Esophagus (tissue), 2 donors: Measurements from ENCODE around the gene KDM2A. TPM values are rescaled to one million over a fixed set of nuclear protein-coding genes. Genes with fewer than 3 reads are reported as not detected.

Experiments used
- H3K27ac ChIP-seq, 2 donors: one replicate each; pipeline ENCODE4 v1.5.1; 2013; ENCODE audit warnings: low read depth in 2 of 2, mild to moderate bottlenecking in 2 of 2, inconsistent platforms in 1 of 2, low read length in 1 of 2, moderate library complexity in 1 of 2
- H3K27me3 ChIP-seq, 2 donors: one replicate each; pipeline ENCODE4 v1.6.1; 2013; ENCODE audit warnings: low read length in 2 of 2, control low read depth in 1 of 2, mild to moderate bottlenecking in 1 of 2; ENCODE audit not compliant: insufficient read depth in 2 of 2, control insufficient read depth in 1 of 2
- H3K36me3 ChIP-seq, 2 donors: one replicate each; pipeline ENCODE4 v1.6.1; 2013; ENCODE audit warnings: low read length in 1 of 2; ENCODE audit not compliant: control insufficient read depth in 2 of 2, insufficient read depth in 2 of 2
- H3K4me1 ChIP-seq, 2 donors: one replicate each; pipeline ENCODE4 v1.6.1; 2013; ENCODE audit warnings: low read length in 1 of 2; ENCODE audit not compliant: control insufficient read depth in 2 of 2, insufficient read depth in 2 of 2
- H3K4me3 ChIP-seq, 2 donors: one replicate each; pipeline ENCODE4 v1.5.1; 2013; ENCODE audit warnings: low read length in 2 of 2, mild to moderate bottlenecking in 2 of 2, low read depth in 1 of 2, moderate library complexity in 1 of 2
- H3K9me3 ChIP-seq, 2 donors: one replicate each; pipeline ENCODE4 v1.6.1; 2013; ENCODE audit warnings: mild to moderate bottlenecking in 2 of 2, low read depth in 1 of 2, low read length in 1 of 2, moderate library complexity in 1 of 2; ENCODE audit not compliant: control insufficient read depth in 2 of 2, insufficient read depth in 1 of 2
- WGBS, 2 donors: extraction: QIAGEN DNeasy Blood & Tissue Kit; methylation state at CpG; one replicate each; pipeline ENCODE4 v1.1.7; 2013; 5-methylcytosine and 5-hydroxymethylcytosine counted together
- polyA plus RNA-seq, 2 donors: library from polyadenylated mRNA; stranded (reverse); fragments of 200-250 nt; gene quantifications; one replicate each; pipeline ENCODE4 v1.2.3, GENCODE V29; 2013
- donor health status: healthy with polysubstance abuse.
- donor health status: Bipolar disorder and iron deficiency.

KDM2A gene
- polyA plus RNA-seq, 2 donors = 36.8 to 54.9 TPM

DNA sequence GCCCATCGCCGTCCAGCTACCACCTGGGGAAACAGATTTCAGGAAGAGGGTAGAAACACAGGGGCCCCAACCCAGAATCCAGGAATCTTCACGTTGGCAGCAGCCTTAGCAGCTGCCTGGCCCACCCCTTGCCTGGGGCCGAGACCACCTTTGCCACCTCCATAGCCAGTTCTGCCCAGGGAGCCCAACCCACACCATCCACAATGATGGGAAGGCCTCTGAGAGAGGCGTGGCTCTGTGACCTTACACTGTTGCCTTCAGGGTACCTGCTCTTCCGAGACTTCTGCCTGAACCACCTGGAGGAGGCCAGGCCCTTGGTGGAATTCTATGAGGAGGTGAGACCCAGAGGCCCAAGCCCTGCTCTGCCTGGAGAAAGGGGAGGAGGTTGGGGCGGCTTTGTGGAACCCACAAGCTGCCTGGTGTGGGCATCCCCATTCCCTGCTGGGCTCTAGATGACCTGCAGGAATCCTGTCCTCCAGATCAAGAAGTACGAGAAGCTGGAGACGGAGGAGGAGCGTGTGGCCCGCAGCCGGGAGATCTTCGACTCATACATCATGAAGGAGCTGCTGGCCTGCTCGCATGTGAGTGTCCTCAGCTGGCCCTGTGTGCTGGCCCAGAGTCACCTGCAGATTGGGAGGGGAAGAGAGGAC lies 160.0 kb downstream of the KDM2A start:
- no peaks in the 10 kb centered on the region for H3K9me3 ChIP-seq
- WGBS, 2 donors = 83 to 89% methylated on average over 14 of the region's 14 CpGs
- H3K36me3 ChIP-seq = peaks cover 20 to 69% of the 10 kb centered on the region in 2 donors
- no peak overlapping the region for H3K4me3 ChIP-seq
- peaks cover 12 to 35% of the 10 kb centered on the region in 2 donors for H3K4me1 ChIP-seq
- H3K27me3 ChIP-seq = no peaks in the 10 kb centered on the region
- H3K27ac ChIP-seq = peak overlapping the region in 1 of 2 donors; percentile 96

DNA sequence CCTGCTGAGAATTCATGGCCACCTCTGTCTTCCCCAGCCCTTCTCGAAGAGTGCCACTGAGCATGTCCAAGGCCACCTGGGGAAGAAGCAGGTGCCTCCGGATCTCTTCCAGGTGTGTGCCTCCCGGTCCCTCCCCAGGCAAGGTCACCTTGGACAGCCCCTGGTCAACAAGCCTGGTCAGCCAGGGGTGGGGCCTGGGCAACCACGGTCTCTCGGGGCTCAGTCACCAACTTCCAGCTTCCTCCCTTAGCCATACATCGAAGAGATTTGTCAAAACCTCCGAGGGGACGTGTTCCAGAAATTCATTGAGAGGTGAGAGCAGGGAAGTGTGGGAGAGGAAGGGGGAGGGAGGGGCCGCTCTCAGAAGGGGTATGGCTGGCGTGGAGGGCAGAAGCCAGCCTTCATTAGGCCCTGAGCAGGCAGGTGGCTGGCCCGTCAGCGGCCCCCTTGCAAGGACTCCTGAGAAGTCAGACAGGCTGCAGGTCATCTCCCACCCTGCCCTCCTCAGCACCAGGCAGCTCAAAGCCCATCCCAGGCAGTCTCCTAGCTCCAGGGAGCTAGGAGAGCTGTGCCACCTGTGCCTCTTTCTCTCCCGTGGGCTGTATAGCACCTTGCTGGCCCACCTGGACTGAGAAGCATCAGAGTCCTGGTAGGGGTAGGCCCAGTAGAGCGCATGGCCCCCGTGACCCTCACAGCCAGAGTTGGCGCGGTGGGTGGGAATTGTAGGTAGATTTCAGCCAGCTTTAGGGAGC lies 160.7 kb downstream of the KDM2A start:
- 82 to 87% methylated on average over 16 to 17 of the region's 17 CpGs for WGBS, 2 donors
- Histone ChIP-seq H3K4me3 (no peak overlapping the region), H3K9me3 (no peaks in the 10 kb centered on the region), H3K27ac (peak overlapping the region in 1 of 2 donors; percentile 14), H3K27me3 (no peaks in the 10 kb centered on the region), H3K36me3 (peaks cover 22 to 74% of the 10 kb centered on the region in 2 donors), H3K4me1 (peaks cover 12 to 32% of the 10 kb centered on the region in 2 donors)

DNA sequence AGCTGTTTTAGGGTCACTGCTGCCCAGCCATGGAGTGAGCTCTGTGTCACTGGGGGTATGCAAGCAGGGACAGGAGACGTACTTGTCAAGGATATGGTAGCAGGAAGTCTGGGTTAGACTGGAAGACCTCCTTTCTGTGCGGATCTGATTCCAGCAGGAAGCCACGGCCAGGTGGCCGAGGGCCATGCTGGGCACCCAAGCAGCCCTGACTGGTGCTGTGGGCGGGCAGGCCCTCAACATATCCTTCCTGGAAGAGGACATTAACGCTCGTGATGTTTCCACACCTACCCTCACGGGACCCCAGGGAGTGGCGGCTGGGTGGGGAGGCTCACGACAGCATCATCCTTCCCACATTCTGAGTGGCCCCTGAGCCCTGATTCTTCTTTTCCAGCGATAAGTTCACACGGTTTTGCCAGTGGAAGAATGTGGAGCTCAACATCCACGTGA lies 161.3 kb downstream of the KDM2A start:
- Histone ChIP-seq H3K4me3 (no peak overlapping the region), H3K27ac (no peak overlapping the region), H3K9me3 (no peaks in the 10 kb centered on the region), H3K27me3 (no peaks in the 10 kb centered on the region), H3K4me1 (peaks cover 12 to 28% of the 10 kb centered on the region in 2 donors), H3K36me3 (peaks cover 28 to 76% of the 10 kb centered on the region in 2 donors)
- WGBS, 2 donors = 75 to 83% methylated on average over 13 of the region's 13 CpGs

DNA sequence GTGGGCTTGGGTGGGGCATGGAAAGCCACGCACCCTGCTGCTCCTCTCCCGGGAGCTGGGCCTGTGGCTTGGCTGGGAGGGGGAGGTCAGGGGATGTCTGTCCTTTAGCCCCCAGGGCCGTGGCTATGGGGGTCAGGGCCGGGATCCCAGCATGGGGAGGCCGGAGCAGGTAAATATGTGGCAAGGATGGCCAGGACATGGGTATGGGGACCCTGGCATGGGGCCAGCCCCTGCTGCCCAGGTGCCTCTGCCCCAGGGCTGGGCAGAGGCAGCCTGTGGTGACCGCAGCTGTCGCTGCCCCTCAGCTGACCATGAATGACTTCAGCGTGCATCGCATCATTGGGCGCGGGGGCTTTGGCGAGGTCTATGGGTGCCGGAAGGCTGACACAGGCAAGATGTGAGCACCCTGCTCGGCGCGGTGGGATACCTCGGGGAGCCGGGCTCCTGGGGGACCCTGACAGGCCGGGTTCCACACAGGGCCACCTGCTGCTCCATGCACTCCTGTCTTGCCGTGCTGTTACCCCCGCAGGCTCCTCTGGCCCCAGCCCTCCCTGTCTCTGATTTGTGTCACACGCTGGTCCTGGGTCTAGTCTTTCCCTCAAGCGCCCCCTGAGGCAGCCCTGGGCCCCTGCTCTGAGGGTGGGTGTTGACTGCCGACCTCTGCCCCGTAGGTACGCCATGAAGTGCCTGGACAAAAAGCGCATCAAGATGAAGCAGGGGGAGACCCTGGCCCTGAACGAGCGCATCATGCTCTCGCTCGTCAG lies 161.9 kb downstream of the KDM2A start:
- Histone ChIP-seq H3K4me3 (no peak overlapping the region), H3K9me3 (no peaks in the 10 kb centered on the region), H3K4me1 (peaks cover 7 to 22% of the 10 kb centered on the region in 2 donors), H3K27me3 (no peaks in the 10 kb centered on the region), H3K36me3 (peaks cover 28 to 77% of the 10 kb centered on the region in 2 donors), H3K27ac (no peak overlapping the region)
- 94% methylated on average over 31 of the region's 31 CpGs for WGBS, 2 donors

DNA sequence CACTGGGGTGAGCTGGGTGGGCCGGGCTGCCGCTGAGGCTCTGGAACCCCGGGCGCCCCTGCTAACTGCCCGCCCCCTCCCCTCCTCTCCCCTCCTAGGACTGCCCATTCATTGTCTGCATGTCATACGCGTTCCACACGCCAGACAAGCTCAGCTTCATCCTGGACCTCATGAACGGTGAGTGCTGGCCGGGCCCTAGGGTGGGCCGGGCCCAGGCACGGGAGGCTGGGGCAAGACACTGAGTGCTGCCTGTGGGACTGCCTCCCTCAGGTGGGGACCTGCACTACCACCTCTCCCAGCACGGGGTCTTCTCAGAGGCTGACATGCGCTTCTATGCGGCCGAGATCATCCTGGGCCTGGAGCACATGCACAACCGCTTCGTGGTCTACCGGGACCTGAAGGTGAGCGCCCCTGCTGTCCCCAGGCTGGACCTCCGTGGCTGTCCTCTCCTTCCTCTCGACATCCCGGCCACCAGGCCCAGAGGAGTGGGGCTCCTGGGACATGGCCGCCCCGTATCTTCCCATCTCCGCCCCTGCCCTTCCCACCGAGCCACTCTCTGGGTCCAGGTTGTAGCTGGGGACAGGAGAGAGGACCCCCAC lies 162.6 kb downstream of the KDM2A start:
- Histone ChIP-seq H3K9me3 (no peaks in the 10 kb centered on the region), H3K4me1 (peaks cover 6 to 19% of the 10 kb centered on the region in 2 donors), H3K27me3 (no peaks in the 10 kb centered on the region), H3K4me3 (no peak overlapping the region), H3K27ac (no peak overlapping the region), H3K36me3 (peaks cover 28 to 79% of the 10 kb centered on the region in 2 donors)
- 91 to 92% methylated on average over 27 of the region's 27 CpGs for WGBS, 2 donors

DNA sequence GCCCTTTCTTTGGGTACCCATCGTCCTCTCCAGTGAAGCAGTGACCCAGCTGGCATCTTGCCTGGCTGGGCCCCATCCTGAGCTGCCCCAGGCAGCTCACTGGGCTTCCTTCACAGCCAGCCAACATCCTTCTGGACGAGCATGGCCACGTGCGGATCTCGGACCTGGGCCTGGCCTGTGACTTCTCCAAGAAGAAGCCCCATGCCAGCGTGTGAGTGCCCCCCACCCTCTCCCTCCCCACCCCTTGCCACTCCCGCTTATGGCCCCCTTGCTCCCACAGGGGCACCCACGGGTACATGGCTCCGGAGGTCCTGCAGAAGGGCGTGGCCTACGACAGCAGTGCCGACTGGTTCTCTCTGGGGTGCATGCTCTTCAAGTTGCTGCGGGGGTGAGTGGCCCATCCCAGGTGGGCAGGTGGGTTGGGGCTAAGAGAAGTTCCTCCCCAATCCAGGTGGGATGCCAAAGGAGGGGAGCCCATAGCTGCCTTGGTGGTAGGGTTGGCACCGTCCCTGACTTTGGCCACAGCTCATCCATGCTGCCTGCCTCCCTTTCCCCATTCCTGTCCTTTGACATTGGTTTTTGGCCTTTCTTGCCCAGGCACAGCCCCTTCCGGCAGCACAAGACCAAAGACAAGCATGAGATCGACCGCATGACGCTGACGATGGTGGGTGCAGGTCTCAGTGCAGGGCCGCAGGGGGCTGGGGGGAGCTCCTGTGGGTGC lies 163.3 kb downstream of the KDM2A start:
- 85 to 88% methylated on average over 20 of the region's 20 CpGs for WGBS, 2 donors
- no peaks in the 10 kb centered on the region for H3K9me3 ChIP-seq
- peaks cover 28 to 82% of the 10 kb centered on the region in 2 donors for H3K36me3 ChIP-seq
- H3K27ac ChIP-seq = peak overlapping the region in 1 of 2 donors; percentile 18
- H3K4me3 ChIP-seq = no peak overlapping the region
- H3K4me1 ChIP-seq = peaks cover 4 to 16% of the 10 kb centered on the region in 2 donors
- H3K27me3 ChIP-seq = no peaks in the 10 kb centered on the region

DNA sequence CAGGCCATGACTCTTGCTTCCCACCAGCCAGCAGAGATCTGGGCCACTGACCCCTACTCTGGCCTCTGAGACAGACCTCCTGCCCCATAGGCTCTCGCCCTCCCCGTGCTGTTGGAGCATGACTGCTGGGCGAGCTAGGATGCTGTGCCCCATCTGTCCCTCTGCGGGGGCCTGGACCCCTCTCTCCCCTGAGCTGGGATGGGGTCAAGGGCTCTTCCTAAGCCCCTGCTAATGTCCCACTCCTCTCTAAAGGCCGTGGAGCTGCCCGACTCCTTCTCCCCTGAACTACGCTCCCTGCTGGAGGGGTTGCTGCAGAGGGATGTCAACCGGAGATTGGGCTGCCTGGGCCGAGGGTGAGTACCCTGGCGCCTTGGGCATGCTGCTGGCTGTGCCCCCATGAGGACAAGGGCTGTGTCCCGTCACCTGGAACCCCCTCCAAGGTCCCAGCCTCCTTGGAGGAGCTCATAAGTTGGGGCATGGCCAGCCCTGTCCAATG lies 163.9 kb downstream of the KDM2A start:
- Histone ChIP-seq H3K27ac (peak overlapping the region in 1 of 2 donors; percentile 63), H3K4me3 (no peak overlapping the region), H3K4me1 (peaks cover 5 to 18% of the 10 kb centered on the region in 2 donors), H3K27me3 (no peaks in the 10 kb centered on the region), H3K36me3 (peaks cover 28 to 80% of the 10 kb centered on the region in 2 donors), H3K9me3 (no peaks in the 10 kb centered on the region)
- 93 to 94% methylated on average over 11 of the region's 11 CpGs for WGBS, 2 donors

DNA sequence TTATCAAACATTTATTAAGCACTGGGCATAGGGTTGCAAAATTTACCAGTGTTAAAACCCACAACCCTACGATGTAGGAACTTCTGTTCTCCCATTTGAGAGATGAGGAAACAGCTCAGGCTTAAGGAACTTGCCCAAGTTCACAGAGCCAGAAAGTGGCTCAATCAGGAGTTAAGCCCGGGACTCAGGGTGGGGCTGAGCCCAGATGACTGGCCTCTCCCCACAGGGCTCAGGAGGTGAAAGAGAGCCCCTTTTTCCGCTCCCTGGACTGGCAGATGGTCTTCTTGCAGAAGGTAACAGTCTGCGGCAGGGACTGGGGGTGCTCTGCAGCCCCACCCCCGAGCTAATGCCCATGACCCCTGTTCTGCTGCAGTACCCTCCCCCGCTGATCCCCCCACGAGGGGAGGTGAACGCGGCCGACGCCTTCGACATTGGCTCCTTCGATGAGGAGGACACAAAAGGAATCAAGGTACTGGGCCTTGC lies 164.5 kb downstream of the KDM2A start:
- Histone ChIP-seq H3K27ac (peak overlapping the region; percentile 38 to 63), H3K36me3 (peaks cover 28 to 80% of the 10 kb centered on the region in 2 donors), H3K4me1 (peaks cover 4 to 18% of the 10 kb centered on the region in 2 donors), H3K9me3 (no peaks in the 10 kb centered on the region), H3K4me3 (no peak overlapping the region), H3K27me3 (no peaks in the 10 kb centered on the region)
- WGBS, 2 donors = 83 to 85% methylated on average over 13 of the region's 13 CpGs
